Erythroblast (primary cell): ENCODE results near the gene POU2F2.

Experiments
- GATA1 ChIP-seq: IDR thresholded peaks from 2 replicates; pipeline ENCODE4 v1.6.1; 2011; ENCODE audit warnings: low read depth, mild to moderate bottlenecking, control low read depth, low read length, moderate library complexity
- POLR2A ChIP-seq: IDR thresholded peaks from 2 replicates; pipeline ENCODE4 v1.6.1; 2011; ENCODE audit warnings: mild to moderate bottlenecking, low read length

DNA sequence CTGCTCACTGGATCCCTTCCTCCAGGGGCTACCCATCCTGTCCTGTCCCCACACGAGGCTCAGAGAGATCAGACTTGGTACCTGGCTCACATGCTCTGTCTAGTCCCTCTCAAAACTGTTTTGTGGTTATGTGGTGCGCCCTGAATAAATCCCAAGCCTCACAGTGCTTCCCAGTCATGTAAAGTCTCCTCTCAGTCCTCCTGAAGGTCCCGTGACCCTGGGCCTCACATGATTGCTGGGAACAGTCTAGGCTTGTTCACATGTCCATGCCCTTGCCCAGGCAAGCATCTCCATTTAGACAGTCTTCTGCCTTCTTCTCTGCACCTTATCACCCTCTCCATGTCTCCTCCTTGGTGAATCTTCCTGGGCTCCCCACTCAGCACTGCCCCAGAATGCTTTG is 36.0 kb upstream of the POU2F2 start:
- TF ChIP-seq POLR2A (no peak), GATA1 (no peak)
